Gastrocnemius medialis (tissue), 4 donors: ENCODE data around the gene CETN3. TPM values are rescaled to one million over a fixed set of nuclear protein-coding genes. Genes with fewer than 3 reads are reported as not detected.

ENCODE experiments used
- ATAC-seq, 2 donors: fragments of 150-250 bp; one replicate each; pipeline ENCODE4 v1.9.1; 2016
- DNase-seq, 2 donors: peaks; one replicate each; pipeline ENCODE4 v3.0.0-alpha.2; 2019
- H3K27ac ChIP-seq, 4 donors: fragments of 200-600 bp; sonication (generic); 1 replicate in 1 of 4; 2 replicates in 3 of 4; pipeline ENCODE4 v1.5.1; 2016 to 2018; ENCODE audit warnings: mild to moderate bottlenecking in 2 of 4, moderate library complexity in 1 of 4
- H3K27me3 ChIP-seq, 3 donors: fragments of 200-600 bp; sonication (generic) in 2 of 3; 1 replicate in 1 of 3; 2 replicates in 2 of 3; pipeline versions ENCODE4 v1.5.1 to v1.6.0; 2016 to 2019; ENCODE audit warnings: mild to moderate bottlenecking in 1 of 3, moderate library complexity in 1 of 3
- H3K36me3 ChIP-seq, 2 donors: fragments of 200-600 bp; sonication (generic) in 1 of 2; one replicate each; pipeline ENCODE4 v1.5.1; 2017 to 2018
- H3K4me1 ChIP-seq, 2 donors: fragments of 200-600 bp; sonication (generic) in 1 of 2; one replicate each; pipeline ENCODE4 v1.5.1; 2016 to 2017; ENCODE audit warnings: mild to moderate bottlenecking in 2 of 2
- H3K4me3 ChIP-seq, 4 donors: fragments of 200-600 bp; sonication (generic) in 3 of 4; 1 replicate in 1 of 4; 2 replicates in 3 of 4; pipeline ENCODE4 v1.5.1; 2016 to 2019; ENCODE audit warnings: mild to moderate bottlenecking in 2 of 4
- H3K9me3 ChIP-seq, 3 donors: fragments of 200-600 bp; sonication (generic) in 2 of 3; 1 replicate in 1 of 3; 2 replicates in 2 of 3; pipeline ENCODE4 v1.5.1; 2016 to 2019
- POLR2A ChIP-seq, 2 donors: fragments of 450-650 bp; IDR thresholded peaks; one replicate each; pipeline ENCODE4 v1.6.1; 2017; ENCODE audit warnings: antibody characterized with exemption in 2 of 2, mild to moderate bottlenecking in 2 of 2, moderate library complexity in 2 of 2
- in situ Hi-C, 4 donors: fragments of 200-750 bp; cut with MboI; loops; one replicate each; pipeline versions ENCODE4 v1.15.0 to v1.8.0; 2017; ENCODE audit warnings: low sequenced_read_pairs in 4 of 4
- intact Hi-C: fragments of 100-400 bp; cut with DNase I; formaldehyde crosslinking; loops from one replicate; pipeline ENCODE4 v1.15.1; 2023; ENCODE audit warnings: low total_unique reads
- total RNA-seq, 4 donors: library from RNA; depleted of rRNA; stranded (reverse); fragments of >200 nt; gene quantifications; one replicate each; pipeline versions ENCODE4 v1.1.0 to v1.2.3, GENCODE V29; 2016
- TF ChIP-seq, protein P1 (sequence below), 5 experiments: fragments of 450-650 bp in 3 of 5; fragments of 200-600 bp in 2 of 5; sonication (generic) in 2 of 5; IDR thresholded peaks in 4 of 5; conservative IDR thresholded peaks in 1 of 5; 1 replicate in 4 of 5; 2 replicates in 1 of 5; pipeline ENCODE4 v1.5.1; 2016 to 2019; ENCODE audit warnings: antibody characterized with exemption in 5 of 5, mild to moderate bottlenecking in 3 of 5, moderate library complexity in 3 of 5

The CETN3 gene
- total RNA-seq, 4 donors from 2014 or later = 1.4 to 4.9 (median 3.2) TPM

GRCh38 chr5:90368454-90369246, 40.9 kb downstream of the CETN3 start:
- in situ Hi-C loops (no loop called here), intact Hi-C loops (no loop called here)
- Histone ChIP-seq H3K36me3 (no peaks in the 10 kb centered on the region), H3K4me1 (no peaks in the 10 kb centered on the region), H3K4me3 (no peak overlapping the region), H3K27me3 (no peaks in the 10 kb centered on the region), H3K9me3 (no peaks in the 10 kb centered on the region), H3K27ac (no peak overlapping the region)
- ATAC-seq (no peak), DNase-seq (no peak)
- TF ChIP-seq, protein P1, sequence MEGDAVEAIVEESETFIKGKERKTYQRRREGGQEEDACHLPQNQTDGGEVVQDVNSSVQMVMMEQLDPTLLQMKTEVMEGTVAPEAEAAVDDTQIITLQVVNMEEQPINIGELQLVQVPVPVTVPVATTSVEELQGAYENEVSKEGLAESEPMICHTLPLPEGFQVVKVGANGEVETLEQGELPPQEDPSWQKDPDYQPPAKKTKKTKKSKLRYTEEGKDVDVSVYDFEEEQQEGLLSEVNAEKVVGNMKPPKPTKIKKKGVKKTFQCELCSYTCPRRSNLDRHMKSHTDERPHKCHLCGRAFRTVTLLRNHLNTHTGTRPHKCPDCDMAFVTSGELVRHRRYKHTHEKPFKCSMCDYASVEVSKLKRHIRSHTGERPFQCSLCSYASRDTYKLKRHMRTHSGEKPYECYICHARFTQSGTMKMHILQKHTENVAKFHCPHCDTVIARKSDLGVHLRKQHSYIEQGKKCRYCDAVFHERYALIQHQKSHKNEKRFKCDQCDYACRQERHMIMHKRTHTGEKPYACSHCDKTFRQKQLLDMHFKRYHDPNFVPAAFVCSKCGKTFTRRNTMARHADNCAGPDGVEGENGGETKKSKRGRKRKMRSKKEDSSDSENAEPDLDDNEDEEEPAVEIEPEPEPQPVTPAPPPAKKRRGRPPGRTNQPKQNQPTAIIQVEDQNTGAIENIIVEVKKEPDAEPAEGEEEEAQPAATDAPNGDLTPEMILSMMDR (IDR thresholded peaks at IDR 0.05 in 4 of 5, conservative IDR thresholded peaks at IDR 0.05 in 1 of 5) = no peak
- TF ChIP-seq POLR2A (IDR thresholded peaks at IDR 0.05) = no peak

GRCh38 chr5:90367879-90368278, 41.7 kb downstream of the CETN3 start:
- no peaks in the 10 kb centered on the region for H3K9me3 ChIP-seq
- no peak for TF ChIP-seq POLR2A (IDR thresholded peaks at IDR 0.05)
- TF ChIP-seq, protein P1 (IDR thresholded peaks at IDR 0.05 in 4 of 5, conservative IDR thresholded peaks at IDR 0.05 in 1 of 5) = no peak
- in situ Hi-C loops = no loop called here

GRCh38 chr5:90366948-90367347, 42.6 kb downstream of the CETN3 start:
- ATAC-seq = no peak
- no peaks in the 10 kb centered on the region for H3K27me3 ChIP-seq
- no peaks in the 10 kb centered on the region for H3K9me3 ChIP-seq
- intact Hi-C loops (no loop called here), in situ Hi-C loops (no loop called here)
- H3K4me1 ChIP-seq = no peaks in the 10 kb centered on the region
- no peaks in the 10 kb centered on the region for H3K36me3 ChIP-seq
- H3K4me3 ChIP-seq = no peak overlapping the region
- TF ChIP-seq, protein P1 (IDR thresholded peaks at IDR 0.05 in 4 of 5, conservative IDR thresholded peaks at IDR 0.05 in 1 of 5) = no peak
- no peak for TF ChIP-seq POLR2A (IDR thresholded peaks at IDR 0.05)
- no peak overlapping the region for H3K27ac ChIP-seq
- DNase-seq = no peak

More at GRCh38 chr5:90367879-90368278, 41.7 kb downstream of the CETN3 start:
- H3K4me1 ChIP-seq = no peaks in the 10 kb centered on the region
- no peaks in the 10 kb centered on the region for H3K36me3 ChIP-seq
- DNase-seq (no peak), ATAC-seq (no peak)
- H3K4me3 ChIP-seq = no peak overlapping the region
- H3K27ac ChIP-seq = no peak overlapping the region
- no peaks in the 10 kb centered on the region for H3K27me3 ChIP-seq
- intact Hi-C loops = no loop called here

DNA sequence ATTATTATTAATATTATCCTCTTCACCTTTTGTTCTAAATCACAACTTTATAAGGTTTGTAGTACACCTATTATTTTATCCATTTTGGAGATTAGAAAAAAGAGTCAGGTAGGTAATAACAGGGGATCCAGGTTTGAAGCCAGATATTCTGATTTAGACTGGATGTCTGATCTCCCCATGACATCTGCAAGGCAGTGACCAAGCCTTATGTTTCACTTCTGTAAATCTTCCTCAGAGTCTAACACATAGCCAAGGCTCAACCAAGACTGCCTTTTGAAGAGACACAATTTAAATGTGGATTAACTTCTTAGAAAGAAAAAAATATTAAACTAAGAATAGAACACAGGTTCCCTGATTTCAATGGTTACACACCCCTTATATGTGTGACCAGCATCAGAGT, 44.2 kb downstream of the CETN3 start:
- Histone ChIP-seq H3K9me3 (no peaks in the 10 kb centered on the region), H3K36me3 (no peaks in the 10 kb centered on the region), H3K4me1 (no peaks in the 10 kb centered on the region), H3K4me3 (no peak overlapping the region), H3K27me3 (no peaks in the 10 kb centered on the region), H3K27ac (no peak overlapping the region)
- in situ Hi-C loops (no loop called here), intact Hi-C loops (no loop called here)
- TF ChIP-seq, protein P1 (IDR thresholded peaks at IDR 0.05 in 4 of 5, conservative IDR thresholded peaks at IDR 0.05 in 1 of 5) = no peak
- no peak for TF ChIP-seq POLR2A (IDR thresholded peaks at IDR 0.05)
- DNase-seq (no peak), ATAC-seq (no peak)
